ENCODE measurements around the gene NF1. TPM values are rescaled to one million over a fixed set of nuclear protein-coding genes. Genes with fewer than 3 reads are reported as not detected.
"Not testable (repeated sequence)": the region's sequence is repeated elsewhere in the genome, so short reads cannot be mapped to it uniquely, and the experiment has no call there.

The NF1 gene
- total and polyA plus RNA-seq, 8 donors: 45.0 to 57.7 (median 52.0) TPM

DNA sequence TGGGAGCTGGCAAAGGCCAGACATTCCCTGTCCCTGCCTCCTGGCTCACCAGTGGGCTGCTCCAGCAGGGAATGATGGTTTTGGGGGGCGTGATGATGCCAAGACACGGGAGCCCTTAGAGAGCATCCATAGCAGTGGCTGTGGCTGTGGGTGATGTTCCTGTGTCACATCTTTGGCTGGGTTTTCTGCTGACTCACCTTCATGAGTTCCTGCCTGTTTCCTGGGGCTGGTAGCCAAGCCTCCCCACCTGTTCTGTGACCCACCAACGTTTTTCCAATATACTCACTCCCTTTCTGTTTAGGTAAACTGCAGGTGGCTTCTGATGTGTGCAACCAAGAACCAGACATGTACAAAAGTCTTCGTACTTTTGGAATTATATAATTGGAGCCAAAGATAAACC lies 16.5 kb upstream of the NF1 start:
- H3K4me1 ChIP-seq: no peaks in the 10 kb centered on the region
- H3K9me3 ChIP-seq: no peaks in the 10 kb centered on the region
- intact Hi-C loops (cut with DNase I): no loop called here
- no peak overlapping the region for H3K27ac ChIP-seq
- no peak for ATAC-seq
- no peaks in the 10 kb centered on the region for H3K36me3 ChIP-seq
- H3K4me3 ChIP-seq: no peak overlapping the region
- no peak for DNase-seq
- TF ChIP-seq CTCF (IDR thresholded peaks at IDR 0.05): no peak
- H3K27me3 ChIP-seq: no peaks in the 10 kb centered on the region

GRCh38 chr17:31079731-31080130 lies 15.0 kb upstream of the NF1 start:
- Histone ChIP-seq H3K27ac (no peak overlapping the region), H3K9me3 (no peaks in the 10 kb centered on the region), H3K27me3 (no peaks in the 10 kb centered on the region), H3K36me3 (no peaks in the 10 kb centered on the region), H3K4me1 (no peaks in the 10 kb centered on the region), H3K4me3 (no peak overlapping the region)
- DNase-seq: no peak
- intact Hi-C loops (cut with DNase I): no loop called here
- ATAC-seq: no peak
- no peak for TF ChIP-seq CTCF (IDR thresholded peaks at IDR 0.05)

GRCh38 chr17:31085563-31085962 lies 9.2 kb upstream of the NF1 start:
- no peak for DNase-seq
- no peak overlapping the region for H3K27ac ChIP-seq
- H3K36me3 ChIP-seq: no peaks in the 10 kb centered on the region
- no peak for TF ChIP-seq CTCF (IDR thresholded peaks at IDR 0.05)
- no peaks in the 10 kb centered on the region for H3K27me3 ChIP-seq
- H3K9me3 ChIP-seq: no peaks in the 10 kb centered on the region
- no peaks in the 10 kb centered on the region for H3K4me1 ChIP-seq
- intact Hi-C loops (cut with DNase I): no loop called here
- peak; percentile 66 for ATAC-seq
- no peak overlapping the region for H3K4me3 ChIP-seq

- DNase-seq: no peak
- intact Hi-C loops (cut with DNase I): no loop called here
- no peak for ATAC-seq
- TF ChIP-seq CTCF (IDR thresholded peaks at IDR 0.05): no peak
- Histone ChIP-seq H3K4me1 (peaks cover 0 to 5% of the 10 kb centered on the region in 2 donors), H3K9me3 (no peaks in the 10 kb centered on the region), H3K27me3 (no peaks in the 10 kb centered on the region), H3K27ac (no peak overlapping the region), H3K4me3 (no peak overlapping the region), H3K36me3 (no peaks in the 10 kb centered on the region)
Observed at GRCh38 chr17:31089471-31089870, 5.3 kb upstream of the NF1 start.

- H3K4me3 ChIP-seq; H3K9me3 ChIP-seq; H3K27me3 ChIP-seq; H3K36me3 ChIP-seq; ATAC-seq; H3K4me1 ChIP-seq; DNase-seq; H3K27ac ChIP-seq; intact Hi-C loops (cut with DNase I): not testable (repeated sequence)
Observed at GRCh38 chr17:31090650-31091049, 4.1 kb upstream of the NF1 start.

DNA sequence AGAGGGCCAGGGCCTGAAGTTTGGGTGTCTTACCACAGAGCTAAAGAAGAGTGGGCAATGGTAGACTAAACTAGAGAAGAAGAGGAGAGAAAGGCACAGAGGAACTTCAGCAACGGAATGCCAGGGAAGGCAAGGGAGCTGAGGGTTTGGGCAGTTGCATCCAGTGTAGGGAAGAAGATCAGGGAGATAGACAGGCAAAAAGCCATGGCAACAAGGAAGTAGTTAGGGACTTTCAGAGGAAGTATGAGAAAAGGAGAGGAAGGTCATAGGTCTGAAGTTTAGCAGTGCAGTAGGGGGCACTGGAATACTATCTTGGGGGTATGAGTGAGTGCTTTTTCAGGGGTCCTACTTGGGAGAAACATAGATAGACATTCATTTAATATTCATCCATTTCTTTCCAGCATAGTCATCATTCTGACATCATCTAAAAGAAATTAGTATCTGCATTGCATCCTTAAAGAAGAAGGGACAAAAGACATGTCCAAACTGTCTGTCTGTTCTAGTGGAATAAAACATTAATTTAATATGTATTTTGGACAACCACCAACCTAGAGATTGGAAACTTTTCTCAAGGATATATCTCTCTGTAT lies 2.2 kb upstream of the NF1 start:
- no peaks in the 10 kb centered on the region for H3K36me3 ChIP-seq
- H3K9me3 ChIP-seq: no peaks in the 10 kb centered on the region
- no peak overlapping the region for H3K4me3 ChIP-seq
- intact Hi-C loops (cut with DNase I): no loop called here
- DNase-seq (no peak), ATAC-seq (no peak)
- no peak overlapping the region for H3K27ac ChIP-seq
- no peak for TF ChIP-seq CTCF (IDR thresholded peaks at IDR 0.05)
- H3K27me3 ChIP-seq: no peaks in the 10 kb centered on the region
- peaks cover 5 to 19% of the 10 kb centered on the region in 2 donors for H3K4me1 ChIP-seq
